Right cardiac atrium (tissue), 5 donors: ENCODE measurements around the gene SIRT5. TPM values are rescaled to one million over a fixed set of nuclear protein-coding genes. Genes with fewer than 3 reads are reported as not detected.

ENCODE experiments used
- ATAC-seq, 2 donors: fragments of 200-7000 bp; cut with Tn5 transposase; one replicate each; pipeline versions ENCODE4 v1.8.0 to v1.9.1; 2020; ENCODE audit warnings: moderate library complexity in 2 of 2, mild to moderate bottlenecking in 1 of 2
- DNase-seq, 3 donors: peaks; one replicate each; pipeline ENCODE4 v3.0.0-alpha.2; 2020
- H3K27ac ChIP-seq: one replicate; pipeline ENCODE4 v1.5.1; 2013; ENCODE audit warnings: mild to moderate bottlenecking, low read length, control low read depth, moderate library complexity
- H3K27me3 ChIP-seq: one replicate; pipeline ENCODE4 v1.6.1; 2013; ENCODE audit not compliant: control insufficient read depth, insufficient read depth
- H3K4me1 ChIP-seq: one replicate; pipeline ENCODE4 v1.6.1; 2013; ENCODE audit warnings: low read length; ENCODE audit not compliant: control insufficient read depth, insufficient read depth
- H3K4me3 ChIP-seq: one replicate; pipeline ENCODE4 v1.5.1; 2013; ENCODE audit warnings: low read length, control low read depth
- H3K9me3 ChIP-seq: one replicate; pipeline ENCODE4 v1.6.1; 2013; ENCODE audit warnings: low read length; ENCODE audit not compliant: control insufficient read depth
- WGBS: extraction: QIAGEN DNeasy Blood & Tissue Kit; methylation state at CpG from one replicate; pipeline ENCODE4 v1.1.7; 2013; 5-methylcytosine and 5-hydroxymethylcytosine counted together
- intact Hi-C, 4 donors: fragments of 100-400 bp; cut with DNase I; formaldehyde crosslinking; loops; one replicate each; pipeline versions ENCODE4 v1.11.0 to v1.14.0; 2022 to 2023
- long read RNA-seq, 4 donors: library from polyadenylated mRNA; unstranded; transcript quantifications; one replicate each; pipeline ENCODE4 v2.0.0, GENCODE V29; 2020 to 2021
- polyA plus RNA-seq: library from polyadenylated mRNA; stranded (reverse); fragments of 200-250 nt; gene quantifications from one replicate; pipeline ENCODE4 v1.2.3, GENCODE V29; 2013
- total RNA-seq, 4 donors: library from RNA; stranded (reverse); fragmentation: NEBNext Ultra II Directional; extraction: Animal tissue kit (Norgen Biotek cat#: 25700); gene quantifications; one replicate each; pipeline ENCODE4 v1.2.1, GENCODE V29; 2021
- donor health status: healthy with polysubstance abuse.
- donor health status: DM: no; HTN: yes; CAD: no.
- donor health status: DM: no; HTN: no; CAD: no.
- donor health status: DM: no; HTN: yes; CAD: no; lungs with severe emphysema.
- donor health status: DM: yes; HTN: yes; CAD: no.

Gene SIRT5
- total RNA-seq (10 to 100 TPM; 25.5 to 39.4 (median 33.9) TPM), polyA plus RNA-seq (21.5 TPM)
- long read RNA-seq, donor 1, partial matches to known transcripts: 9 of 66 reads
- long read RNA-seq, donor 1, other reads (novel, unspliced or antisense): 52 of 66 reads
- long read RNA-seq, donor 2, partial matches to known transcripts: 4 of 33 reads
- long read RNA-seq, donor 2, other reads (novel, unspliced or antisense): 26 of 33 reads
- long read RNA-seq, donor 3, transcript SIRT5-205 (10 exons, 3,922 nt): major isoform, 5 of 121 reads
- long read RNA-seq, donor 3, partial matches to known transcripts: 29 of 121 reads
- long read RNA-seq, donor 3, other reads (novel, unspliced or antisense): 86 of 121 reads
- long read RNA-seq, donor 4, partial matches to known transcripts: 6 of 26 reads
- long read RNA-seq, donor 4, other reads (novel, unspliced or antisense): 16 of 26 reads

- DNase-seq: peak; percentile 82 to 92 (median 90)
- no peaks in the 10 kb centered on the region for H3K27me3 ChIP-seq
- peak within 1 kb of the TSS; percentile 68 for H3K4me3 ChIP-seq
- intact Hi-C loops: loop anchor here in 2 of 4 donors (10.0 kb wide), 2 partner anchors 90 to 240 kb away; partner anchors contain the start of gene GFOD1 (in 2 of the 2)
- H3K27ac ChIP-seq: peak within 1 kb of the TSS; percentile 77
- under 1% methylated on average over 52 of the region's 52 CpGs for WGBS
- peak; percentile 82 to 88 for ATAC-seq
- no peaks in the 10 kb centered on the region for H3K9me3 ChIP-seq
- peaks cover 3% of the 10 kb centered on the region for H3K4me1 ChIP-seq
Observed at GRCh38 chr6:13574571-13575376, at the start of gene SIRT5. TSS of gene SIRT5 (plus strand) at chr6:13574601. CDS start at chr6:13584111, 9,510 bp downstream.

GRCh38 chr6:13524801-13525508 lies 49.4 kb upstream of the SIRT5 start:
- Histone ChIP-seq H3K4me3 (no peak overlapping the region), H3K9me3 (no peaks in the 10 kb centered on the region), H3K27me3 (no peaks in the 10 kb centered on the region), H3K27ac (peak overlapping the region; percentile 81), H3K4me1 (peaks cover 2% of the 10 kb centered on the region)
- no peak for ATAC-seq
- 93% methylated on average over 12 of the region's 12 CpGs for WGBS
- DNase-seq: no peak
- intact Hi-C loops: loop anchor here in 1 of 4 donors (5.0 kb wide), 1 partner anchor 38 kb away; the partner anchor contains the start of gene GFOD1

- ATAC-seq: no peak
- Histone ChIP-seq H3K27me3 (no peaks in the 10 kb centered on the region), H3K4me3 (no peak overlapping the region), H3K9me3 (no peaks in the 10 kb centered on the region), H3K27ac (peak overlapping the region; percentile 61), H3K4me1 (peaks cover 2% of the 10 kb centered on the region)
- intact Hi-C loops: loop anchor here in 1 of 4 donors (5.0 kb wide), 1 partner anchor 39 kb away; the partner anchor contains the start of gene GFOD1
- WGBS: 81% methylated on average over 1 of the region's 1 CpG
- no peak for DNase-seq
Observed at GRCh38 chr6:13526357-13526726, 48.1 kb upstream of the SIRT5 start.

- Histone ChIP-seq H3K27me3 (no peaks in the 10 kb centered on the region), H3K4me3 (no peak overlapping the region), H3K9me3 (no peaks in the 10 kb centered on the region), H3K27ac (peak overlapping the region; percentile 61), H3K4me1 (peaks cover 2% of the 10 kb centered on the region)
- DNase-seq (peak; percentile 26 to 65 (median 54)), ATAC-seq (peak; percentile 62 to 67)
- 54% methylated on average over 17 of the region's 17 CpGs for WGBS
- intact Hi-C loops: loop anchor here in 1 of 4 donors (5.0 kb wide), 1 partner anchor 40 kb away; the partner anchor contains the start of gene GFOD1
Observed at GRCh38 chr6:13526727-13527670, 47.4 kb upstream of the SIRT5 start.

- Histone ChIP-seq H3K4me1 (peaks cover 5% of the 10 kb centered on the region), H3K9me3 (no peaks in the 10 kb centered on the region), H3K27me3 (no peaks in the 10 kb centered on the region), H3K27ac (peak overlapping the region; percentile 54), H3K4me3 (no peak overlapping the region)
- 77% methylated on average over 4 of the region's 4 CpGs for WGBS
- intact Hi-C loops: loop anchor here in 1 of 4 donors (5.0 kb wide), 1 partner anchor 40 kb away; the partner anchor contains the start of gene GFOD1
- no peak for ATAC-seq
- DNase-seq: no peak
Observed at GRCh38 chr6:13527671-13528056, 46.7 kb upstream of the SIRT5 start.

GRCh38 chr6:13528232-13528631 lies 46.2 kb upstream of the SIRT5 start:
- intact Hi-C loops: loop anchor here in 1 of 4 donors (5.0 kb wide), 1 partner anchor 41 kb away; the partner anchor contains the start of gene GFOD1
- WGBS: 49% methylated on average over 3 of the region's 3 CpGs
- ATAC-seq (no peak), DNase-seq (no peak)
- Histone ChIP-seq H3K27me3 (no peaks in the 10 kb centered on the region), H3K9me3 (no peaks in the 10 kb centered on the region), H3K4me1 (peaks cover 5% of the 10 kb centered on the region), H3K27ac (no peak overlapping the region), H3K4me3 (no peak overlapping the region)

GRCh38 chr6:13528777-13529343 lies 45.5 kb upstream of the SIRT5 start:
- intact Hi-C loops: loop anchor here in 1 of 4 donors (5.0 kb wide), 1 partner anchor 42 kb away; the partner anchor contains the start of gene GFOD1
- Histone ChIP-seq H3K27ac (peak overlapping the region; percentile 83), H3K9me3 (no peaks in the 10 kb centered on the region), H3K4me1 (peaks cover 5% of the 10 kb centered on the region), H3K4me3 (no peak overlapping the region), H3K27me3 (no peaks in the 10 kb centered on the region)
- peak in 1 of 3 donors; percentile 61 for DNase-seq
- ATAC-seq: peak; percentile 82 to 86
- WGBS: 59% methylated on average over 8 of the region's 8 CpGs

- ATAC-seq (no peak), DNase-seq (no peak)
- H3K9me3 ChIP-seq: no peaks in the 10 kb centered on the region
- 58% methylated on average over 4 of the region's 4 CpGs for WGBS
- peaks cover 6% of the 10 kb centered on the region for H3K4me1 ChIP-seq
- no peak overlapping the region for H3K27ac ChIP-seq
- no peak overlapping the region for H3K4me3 ChIP-seq
- no peaks in the 10 kb centered on the region for H3K27me3 ChIP-seq
- intact Hi-C loops: loop anchor here in 2 of 4 donors (10.0 kb wide), 1 partner anchor 197 kb away; no protein-coding TSS in a partner anchor
Observed at GRCh38 chr6:13531956-13532355, 42.4 kb upstream of the SIRT5 start.

- H3K4me1 ChIP-seq: peaks cover 6% of the 10 kb centered on the region
- WGBS: 46% methylated on average over 3 of the region's 3 CpGs
- H3K9me3 ChIP-seq: no peaks in the 10 kb centered on the region
- H3K27ac ChIP-seq: no peak overlapping the region
- no peaks in the 10 kb centered on the region for H3K27me3 ChIP-seq
- H3K4me3 ChIP-seq: no peak overlapping the region
- no peak for DNase-seq
- intact Hi-C loops: loop anchor here in 2 of 4 donors (10.0 kb wide), 1 partner anchor 200 kb away; no protein-coding TSS in a partner anchor
- peak in 1 of 2 donors; percentile 24 for ATAC-seq
Observed at GRCh38 chr6:13534536-13534935, 39.9 kb upstream of the SIRT5 start.
